MM.1S (cell line): ENCODE data around the gene OSGEP.

ENCODE experiments used
- CTCF ChIP-seq: fragments of 300-600 bp; sonication (generic); IDR thresholded peaks from 2 replicates; pipeline ENCODE4 v1.5.1; 2016; ENCODE audit warnings: antibody characterized with exemption, low read length, mixed read lengths
- EZH2 ChIP-seq: fragments of 300-600 bp; sonication (generic); optimal IDR thresholded peaks from 2 replicates; pipeline ENCODE3; 2017; ENCODE audit warnings: low read depth, mild to moderate bottlenecking, antibody characterized with exemption, low read length, mixed read lengths

DNA sequence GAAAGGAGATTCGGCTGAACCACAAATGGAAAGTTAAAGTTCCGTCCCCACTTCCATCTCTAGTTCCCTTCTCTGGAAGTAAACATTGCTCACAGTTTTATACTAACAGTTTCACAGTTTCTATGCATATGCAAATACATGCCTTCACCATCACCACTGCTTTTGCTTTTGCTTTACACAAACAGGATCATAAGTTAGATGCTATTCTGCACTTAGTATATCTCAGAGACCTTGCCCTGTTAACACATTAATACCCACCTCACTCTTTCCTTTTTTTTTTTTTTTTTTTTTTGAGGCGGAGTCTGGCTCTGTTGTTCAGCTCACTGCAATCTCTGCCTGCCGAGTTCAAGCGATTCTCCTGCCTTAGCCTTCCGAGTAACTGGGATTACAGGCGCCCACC is 42.2 kb downstream of the OSGEP start:
- TF ChIP-seq CTCF (no peak), EZH2 (no peak)
